H9 (cell line): Measurements from ENCODE around the gene MTMR3. TPM values are rescaled to one million over a fixed set of nuclear protein-coding genes. Genes with fewer than 3 reads are reported as not detected.

Experiments
- DNase-seq: peaks from one replicate; pipeline ENCODE4 v3.0.0-alpha.2; 2017
- H2AFZ ChIP-seq: one replicate; pipeline ENCODE4 v1.6.1; 2013; ENCODE audit warnings: mild to moderate bottlenecking, low read length, control low read depth, moderate library complexity
- H2AK5ac ChIP-seq: 2 replicates; pipeline ENCODE4 v1.6.1; 2013; ENCODE audit warnings: low read length, control low read depth, mixed read lengths; ENCODE audit not compliant: insufficient read length
- H2BK120ac ChIP-seq: one replicate; pipeline ENCODE4 v1.6.1; 2013; ENCODE audit warnings: low read depth, mild to moderate bottlenecking, low read length, control low read depth, inconsistent platforms; ENCODE audit not compliant: poor library complexity, severe bottlenecking
- H2BK12ac ChIP-seq: 2 replicates; pipeline ENCODE4 v1.6.1; 2013; ENCODE audit warnings: low read length, control low read depth, mixed read lengths, low read depth; ENCODE audit not compliant: insufficient read length
- H2BK15ac ChIP-seq: 2 replicates; pipeline ENCODE4 v1.6.1; 2013; ENCODE audit warnings: low read depth, low read length, control low read depth
- H2BK20ac ChIP-seq: one replicate; pipeline ENCODE4 v1.6.1; 2013; ENCODE audit warnings: low read depth, mild to moderate bottlenecking, low read length, control low read depth, inconsistent platforms; ENCODE audit not compliant: poor library complexity, severe bottlenecking
- H2BK5ac ChIP-seq: 2 replicates; pipeline ENCODE4 v1.6.1; 2013; ENCODE audit warnings: low read length, control low read depth, mixed read lengths; ENCODE audit not compliant: insufficient read length
- H3K14ac ChIP-seq: 2 replicates; pipeline ENCODE4 v1.6.1; 2013; ENCODE audit warnings: low read length, control low read depth; ENCODE audit not compliant: insufficient read depth
- H3K18ac ChIP-seq: 2 replicates; pipeline ENCODE4 v1.6.1; 2013; ENCODE audit warnings: low read depth, mild to moderate bottlenecking, mixed read lengths, low read length, control low read depth; ENCODE audit not compliant: insufficient read length
- H3K23ac ChIP-seq: 2 replicates; pipeline ENCODE4 v1.6.1; 2013; ENCODE audit warnings: low read length, control low read depth, mixed read lengths, low read depth; ENCODE audit not compliant: insufficient read length
- H3K23me2 ChIP-seq: 2 replicates; pipeline ENCODE4 v1.6.1; 2013; ENCODE audit warnings: low read depth, mild to moderate bottlenecking, mixed read lengths, low read length, control low read depth; ENCODE audit not compliant: insufficient read length, poor library complexity, severe bottlenecking
- H3K27ac ChIP-seq: 2 replicates; pipeline ENCODE4 v1.5.1; 2013; ENCODE audit warnings: low read length, control low read depth, mixed read lengths, low read depth; ENCODE audit not compliant: insufficient read length
- H3K27me3 ChIP-seq: 2 replicates; pipeline ENCODE4 v1.6.1; 2013; ENCODE audit warnings: low read length, control low read depth, inconsistent platforms; ENCODE audit not compliant: insufficient read depth
- H3K4ac ChIP-seq: 2 replicates; pipeline ENCODE4 v1.6.1; 2013; ENCODE audit warnings: low read depth, mild to moderate bottlenecking, control low read depth, inconsistent platforms, low read length, moderate library complexity
- H3K4me1 ChIP-seq: 2 replicates; pipeline ENCODE4 v1.6.1; 2013; ENCODE audit warnings: low read length, control low read depth, inconsistent platforms; ENCODE audit not compliant: insufficient read depth
- H3K4me2 ChIP-seq: 2 replicates; pipeline ENCODE4 v1.6.1; 2013; ENCODE audit warnings: low read length, control low read depth, mixed read lengths; ENCODE audit not compliant: insufficient read length, insufficient read depth
- H3K56ac ChIP-seq: 2 replicates; pipeline ENCODE4 v1.6.1; 2013; ENCODE audit warnings: low read depth, mild to moderate bottlenecking, mixed read lengths, low read length, control low read depth; ENCODE audit not compliant: insufficient read length
- H3K79me1 ChIP-seq: 2 replicates; pipeline ENCODE4 v1.6.1; 2013; ENCODE audit warnings: low read depth, mild to moderate bottlenecking, moderate library complexity, low read length, control low read depth, inconsistent platforms; ENCODE audit not compliant: insufficient read depth, poor library complexity, severe bottlenecking
- H3K79me2 ChIP-seq: 2 replicates; pipeline ENCODE4 v1.6.1; 2013; ENCODE audit warnings: low read length, control low read depth, inconsistent platforms; ENCODE audit not compliant: insufficient read depth
- H3K9ac ChIP-seq: 2 replicates; pipeline ENCODE4 v1.6.1; 2013; ENCODE audit warnings: low read length, control low read depth, mixed read lengths; ENCODE audit not compliant: insufficient read length; ENCODE audit errors: extremely low read depth
- H3K9me3 ChIP-seq: one replicate; pipeline ENCODE4 v1.6.1; 2013; ENCODE audit warnings: low read depth, low read length, inconsistent platforms; ENCODE audit not compliant: control insufficient read depth
- H3T11ph ChIP-seq: one replicate; pipeline ENCODE4 v1.6.1; 2013; ENCODE audit warnings: mild to moderate bottlenecking, low read length, control low read depth, inconsistent platforms
- H4K20me1 ChIP-seq: one replicate; pipeline ENCODE4 v1.6.1; 2013; ENCODE audit not compliant: control insufficient read depth, insufficient read length, insufficient read depth
- H4K5ac ChIP-seq: 2 replicates; pipeline ENCODE4 v1.6.1; 2013; ENCODE audit warnings: low read depth, mild to moderate bottlenecking, mixed read lengths, low read length, control low read depth; ENCODE audit not compliant: insufficient read length
- H4K8ac ChIP-seq: replicated peaks from 2 replicates; pipeline ENCODE4 v1.6.1; 2013; ENCODE audit warnings: low read length, control low read depth, mixed read lengths, low read depth; ENCODE audit not compliant: insufficient read length
- H4K91ac ChIP-seq: 2 replicates; pipeline ENCODE4 v1.6.1; 2013; ENCODE audit warnings: low read depth, mild to moderate bottlenecking, moderate library complexity, mixed read lengths, low read length, control low read depth; ENCODE audit not compliant: insufficient read length
- H3K27ac Mint-ChIP-seq, 3 experiments: 2 replicates in 2 of 3; 3 replicates in 1 of 3; pipeline ENCODE4 v1.8.0; 2020 to 2021; ENCODE audit warnings: mixed read lengths in 3 of 3, mild to moderate bottlenecking in 1 of 3, moderate library complexity in 1 of 3
- H3K27me3 Mint-ChIP-seq: 2 replicates; pipeline ENCODE4 v1.8.0; 2021; ENCODE audit warnings: low read depth, mild to moderate bottlenecking, moderate library complexity, mixed read lengths
- H3K36me3 Mint-ChIP-seq, 3 experiments: 2 replicates in 2 of 3; 3 replicates in 1 of 3; pipeline ENCODE4 v1.8.0; 2020 to 2021; ENCODE audit warnings: low read depth in 3 of 3, mixed read lengths in 3 of 3; ENCODE audit not compliant: insufficient read depth in 1 of 3
- H3K4me1 Mint-ChIP-seq, 2 experiments: 2 replicates each; pipeline ENCODE4 v1.8.0; 2020; ENCODE audit warnings: mixed read lengths in 2 of 2
- H3K4me3 Mint-ChIP-seq, 2 experiments: 2 replicates in 1 of 2; 3 replicates in 1 of 2; pipeline ENCODE4 v1.8.0; 2020 to 2021; ENCODE audit warnings: mild to moderate bottlenecking in 2 of 2, mixed read lengths in 2 of 2, moderate library complexity in 1 of 2
- H3K9me3 Mint-ChIP-seq, 2 experiments: 2 replicates in 1 of 2; 3 replicates in 1 of 2; pipeline ENCODE4 v1.8.0; 2020; ENCODE audit warnings: mild to moderate bottlenecking in 2 of 2, mixed read lengths in 2 of 2, moderate library complexity in 1 of 2
- CTCF ChIP-seq: fragments of 200-600 bp; sonication (generic); conservative IDR thresholded peaks from 3 replicates; pipeline ENCODE4 v1.8.0; 2021; ENCODE audit warnings: antibody characterized with exemption, mild to moderate bottlenecking
- WGBS: extraction: QIAGEN DNeasy Blood & Tissue Kit; methylation state at CpG from one replicate; pipeline ENCODE4 v1.1.7; 2013; ENCODE audit warnings: missing lambda C conversion rate, low lambda C conversion rate, mixed read lengths; ENCODE audit not compliant: insufficient read length; ENCODE audit errors: extremely low coverage; 5-methylcytosine and 5-hydroxymethylcytosine counted together
- total RNA-seq: library from RNA; stranded (reverse); gene quantifications from 2 replicates; pipeline ENCODE4 v1.2.1, GENCODE V29; 2021

MTMR3 gene
- total RNA-seq, 1 experiment from 2014 or later, result 19.8 TPM

GRCh38 chr22:30046716-30047363 is 163.9 kb downstream of the MTMR3 start:
- H3K27ac Mint-ChIP-seq, result no peak overlapping the region
- Histone ChIP-seq H3K18ac (no peak overlapping the region), H2BK20ac (no peak overlapping the region), H3K79me2 (no peaks in the 10 kb centered on the region), H3K4me1 (no peaks in the 10 kb centered on the region), H2BK120ac (no peak overlapping the region), H2AK5ac (no peak overlapping the region), H2AFZ (no peak overlapping the region), H3K9ac (no peak overlapping the region), H2BK12ac (no peak overlapping the region), H3T11ph (no peak overlapping the region), H2BK15ac (no peak overlapping the region), H3K23me2 (no peaks in the 10 kb centered on the region), H3K14ac (no peak overlapping the region), H4K20me1 (no peaks in the 10 kb centered on the region), H3K23ac (no peak overlapping the region), H2BK5ac (no peak overlapping the region), H3K79me1 (no peaks in the 10 kb centered on the region), H3K56ac (no peak overlapping the region), H4K8ac (no peak overlapping the region), H3K9me3 (no peaks in the 10 kb centered on the region), H3K27ac (no peak overlapping the region), H4K91ac (no peak overlapping the region), H4K5ac (no peak overlapping the region), H3K4ac (no peak overlapping the region), H3K27me3 (no peaks in the 10 kb centered on the region), H3K4me2 (no peak overlapping the region)
- no peak overlapping the region for H3K4me3 Mint-ChIP-seq
- H3K4me1 Mint-ChIP-seq, result no peaks in the 10 kb centered on the region
- no peaks in the 10 kb centered on the region for H3K27me3 Mint-ChIP-seq
- WGBS, result no CpG with 5 or more reads among the region's 15 CpGs
- TF ChIP-seq CTCF, result no peak
- no peak for DNase-seq
- H3K9me3 Mint-ChIP-seq, result no peaks in the 10 kb centered on the region
- no peaks in the 10 kb centered on the region for H3K36me3 Mint-ChIP-seq
